Left kidney (tissue), 2 donors: Measurements from ENCODE around the gene DUSP2. TPM values are rescaled to one million over a fixed set of nuclear protein-coding genes. Genes with fewer than 3 reads are reported as not detected.
"Not testable (repeated sequence)": the region's sequence is repeated elsewhere in the genome, so short reads cannot be mapped to it uniquely, and the experiment has no call there.

ENCODE experiments used
- DNase-seq: peaks from one replicate; pipeline ENCODE4 v3.0.0-alpha.2; 2013
- polyA plus RNA-seq: library from polyadenylated mRNA; unstranded; fragments of 120-200 nt; gene quantifications from one replicate; pipeline ENCODE4 v1.2.1, GENCODE V29; 2013; ENCODE audit not compliant: insufficient read length

The DUSP2 gene
- polyA plus RNA-seq, 1 donor, result 2.4 TPM

DNA sequence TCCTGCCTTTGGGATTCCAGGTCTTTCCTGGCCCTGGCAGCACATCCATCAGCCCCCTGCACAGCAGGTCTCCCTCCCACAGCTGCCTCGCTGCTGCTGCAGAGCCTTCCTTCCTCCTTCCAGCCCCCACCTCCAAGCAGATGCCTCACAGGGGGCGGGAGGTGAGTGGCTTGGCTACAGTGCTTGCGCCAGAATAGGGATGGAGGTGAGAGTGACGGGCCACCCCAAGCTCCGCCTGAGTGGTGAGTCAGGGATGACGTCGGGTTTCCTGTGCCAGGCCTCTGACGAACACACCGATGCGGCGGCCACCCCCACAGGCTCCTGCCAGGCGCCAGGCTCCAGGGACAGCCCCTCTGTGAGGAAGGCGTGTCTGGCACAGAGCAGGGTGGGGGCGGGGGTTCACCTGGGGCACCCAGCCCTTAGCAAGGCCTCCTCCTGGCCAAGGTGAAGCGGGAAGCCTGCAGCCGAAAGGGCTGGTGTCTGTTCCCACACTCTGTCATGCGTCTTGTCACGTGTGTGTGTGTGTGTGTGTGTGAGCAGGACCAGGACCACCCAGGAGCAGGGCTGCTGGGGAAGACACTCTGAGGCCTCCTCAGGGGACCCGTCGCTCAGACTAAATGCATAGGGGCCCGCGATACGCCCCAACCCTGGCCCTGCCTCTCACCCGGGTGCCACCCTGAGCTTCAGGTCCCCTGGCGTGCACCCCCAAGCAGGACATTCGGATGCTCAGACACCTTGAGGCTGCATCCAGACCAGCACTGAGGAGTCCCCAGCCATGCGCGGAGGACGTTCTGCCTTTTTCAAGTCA lies 3.4 kb upstream of the DUSP2 start:
- peak; percentile 75 for DNase-seq

- DNase-seq, result no peak
These were observed 2.5 kb upstream of the DUSP2 start for GRCh38 chr2:96147593-96148201.

DNA sequence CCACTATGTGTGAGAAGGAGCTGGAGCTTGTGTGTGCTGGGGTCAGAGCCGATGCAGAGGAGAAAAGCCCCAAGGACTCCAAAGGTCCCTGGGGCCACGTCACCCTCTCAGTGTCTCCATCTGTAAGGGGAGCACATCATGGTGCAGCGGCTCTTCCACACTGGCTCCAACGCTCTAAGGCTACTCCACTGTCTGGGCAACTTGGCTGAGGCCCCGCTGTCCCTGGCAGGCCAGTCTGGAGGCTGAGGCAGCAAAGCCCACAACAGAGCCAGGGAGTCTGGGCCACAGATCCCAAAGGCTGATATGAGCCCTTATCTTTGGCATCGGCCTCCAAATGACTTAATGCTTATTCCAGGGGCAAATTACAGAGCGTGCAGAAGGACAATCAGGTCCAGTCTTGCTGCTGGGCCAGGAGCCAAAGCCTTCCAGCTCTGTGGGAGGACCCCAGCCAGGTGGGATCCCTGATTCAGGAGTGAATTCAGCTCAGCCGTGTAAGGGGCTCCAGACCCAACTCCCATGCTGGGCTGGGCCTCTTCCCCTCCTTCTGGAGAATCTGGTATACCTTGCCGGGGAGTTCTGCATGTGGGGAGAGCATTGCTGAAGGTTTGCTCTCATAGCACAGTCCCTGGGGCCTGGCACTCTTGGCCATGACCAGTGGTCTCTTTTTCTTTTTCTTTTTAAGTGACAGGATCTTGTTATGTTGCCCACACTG lies 1.8 kb upstream of the DUSP2 start:
- DNase-seq, result no peak

DNA sequence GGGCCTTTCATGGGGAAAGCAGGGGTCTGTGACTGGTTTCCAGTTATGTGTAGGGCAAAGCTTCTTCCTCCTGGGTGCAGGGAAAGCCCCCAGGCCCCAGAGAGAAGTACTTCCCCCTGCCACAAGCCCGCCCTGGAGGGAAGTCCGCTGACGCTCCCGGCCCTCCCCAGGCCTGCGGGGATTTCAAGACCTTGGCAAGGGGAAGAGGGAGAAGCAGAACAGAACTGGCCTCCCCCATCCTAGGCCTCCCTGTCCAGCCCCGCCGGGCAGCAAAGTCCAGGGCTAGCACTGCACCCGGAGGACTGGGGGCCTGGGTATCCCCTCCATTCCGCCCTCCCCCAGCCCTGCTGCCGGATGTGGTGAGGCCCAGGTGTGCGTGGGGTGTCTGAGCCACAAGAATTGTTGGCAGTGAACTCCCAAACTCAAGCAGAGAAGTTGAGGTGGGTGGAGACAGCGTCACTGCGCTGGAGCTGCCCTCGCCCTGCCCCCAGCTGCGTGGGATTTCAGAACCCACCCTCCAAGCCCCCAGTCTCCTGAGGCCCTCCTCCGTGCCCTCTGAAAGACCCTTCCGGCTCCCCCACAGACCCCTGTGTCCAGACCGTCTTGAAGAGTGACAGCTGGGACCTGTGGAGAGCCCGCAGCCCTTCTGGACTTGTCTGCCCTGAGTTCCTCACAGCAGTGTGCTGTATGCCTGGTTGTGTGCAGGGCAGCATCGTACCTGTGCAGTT lies 1.1 kb upstream of the DUSP2 start:
- no peak for DNase-seq

DNA sequence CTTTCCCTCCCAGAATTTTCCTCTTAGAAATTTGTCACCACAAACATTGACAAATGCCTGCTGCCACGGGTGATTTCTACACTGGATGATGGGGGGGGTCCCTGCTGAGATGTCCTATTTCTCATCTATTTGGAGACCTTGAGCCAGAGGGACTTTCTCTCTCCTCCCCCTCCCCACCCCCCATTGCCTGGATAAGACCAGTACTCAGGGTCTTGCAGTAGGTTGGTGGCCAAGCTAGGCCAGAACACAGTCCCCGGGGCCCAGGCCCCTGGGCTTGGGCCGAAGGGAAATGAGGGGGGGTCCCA lies 560 bp upstream of the DUSP2 start:
- DNase-seq, result no peak

- no peak for DNase-seq
These were observed 682 bp downstream of the DUSP2 start for GRCh38 chr2:96144481-96145035.

- DNase-seq, result no peak
These were observed 1.3 kb downstream of the DUSP2 start for GRCh38 chr2:96143848-96144480.

- no peak for DNase-seq
These were observed 1.9 kb downstream of the DUSP2 start for GRCh38 chr2:96143231-96143847.

- DNase-seq, result no peak
These were observed 2.8 kb downstream of the DUSP2 start for GRCh38 chr2:96142217-96143113.

GRCh38 chr2:96141624-96141967 lies 3.6 kb downstream of the DUSP2 start:
- DNase-seq, result not testable (repeated sequence)

DNA sequence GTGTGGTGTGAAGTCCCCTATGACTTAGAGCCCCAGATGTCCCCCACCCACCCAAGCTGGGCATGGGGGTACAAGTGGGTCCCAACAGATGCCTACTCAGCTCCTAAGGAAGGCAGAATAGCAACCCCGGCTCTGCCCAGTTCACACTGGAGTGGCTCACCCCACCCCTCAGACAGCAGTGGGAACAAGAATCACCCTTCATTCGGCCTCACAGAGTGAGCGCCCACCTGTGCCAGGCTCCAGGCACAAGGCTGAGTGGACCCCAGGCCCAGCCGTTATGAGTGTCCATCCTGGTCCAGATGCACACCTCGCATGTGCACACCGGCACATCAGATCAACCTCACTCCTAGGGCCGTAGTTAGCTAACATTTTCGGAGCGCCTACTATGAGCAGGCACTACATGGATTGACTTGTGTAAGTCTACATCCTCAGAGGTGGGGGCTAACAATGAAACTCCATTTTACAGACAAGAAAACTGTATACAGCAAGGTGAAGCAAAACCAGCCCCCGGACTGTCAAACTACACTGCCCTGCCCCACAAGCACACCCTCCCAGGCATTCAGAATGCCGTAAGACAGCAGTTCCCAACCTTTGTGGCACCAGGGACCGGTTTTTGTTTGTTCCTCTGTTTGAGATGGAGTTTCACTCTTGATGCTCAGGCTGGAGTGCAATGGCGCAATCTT lies 4.2 kb downstream of the DUSP2 start:
- DNase-seq, result no peak

DNA sequence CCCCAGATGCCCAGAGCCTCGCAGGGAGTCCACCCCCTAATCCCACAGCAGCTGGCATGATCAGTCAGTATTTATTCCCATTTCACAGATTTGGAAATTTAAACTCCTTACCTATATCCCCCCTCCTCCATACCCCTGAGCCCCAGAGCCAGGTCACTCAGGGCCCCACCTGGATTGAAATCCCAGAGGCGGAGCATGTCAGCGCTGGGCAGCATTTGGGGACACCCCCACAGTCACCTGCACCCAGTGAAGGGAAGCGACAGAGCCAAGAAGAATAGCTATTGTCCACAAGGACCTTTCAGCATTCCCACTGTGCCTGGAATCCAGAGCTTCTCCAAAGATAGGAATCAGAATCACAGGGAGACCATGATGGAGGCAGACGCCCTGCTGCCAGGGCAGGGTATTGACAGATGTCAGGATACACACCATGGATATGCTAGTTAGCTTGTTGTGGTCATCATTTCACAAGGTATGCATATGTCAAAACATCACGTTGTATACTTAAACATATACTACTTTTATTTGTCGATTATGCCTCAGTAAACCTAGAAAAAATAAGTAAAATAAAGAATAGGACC lies 6.0 kb downstream of the DUSP2 start:
- DNase-seq, result no peak

DNA sequence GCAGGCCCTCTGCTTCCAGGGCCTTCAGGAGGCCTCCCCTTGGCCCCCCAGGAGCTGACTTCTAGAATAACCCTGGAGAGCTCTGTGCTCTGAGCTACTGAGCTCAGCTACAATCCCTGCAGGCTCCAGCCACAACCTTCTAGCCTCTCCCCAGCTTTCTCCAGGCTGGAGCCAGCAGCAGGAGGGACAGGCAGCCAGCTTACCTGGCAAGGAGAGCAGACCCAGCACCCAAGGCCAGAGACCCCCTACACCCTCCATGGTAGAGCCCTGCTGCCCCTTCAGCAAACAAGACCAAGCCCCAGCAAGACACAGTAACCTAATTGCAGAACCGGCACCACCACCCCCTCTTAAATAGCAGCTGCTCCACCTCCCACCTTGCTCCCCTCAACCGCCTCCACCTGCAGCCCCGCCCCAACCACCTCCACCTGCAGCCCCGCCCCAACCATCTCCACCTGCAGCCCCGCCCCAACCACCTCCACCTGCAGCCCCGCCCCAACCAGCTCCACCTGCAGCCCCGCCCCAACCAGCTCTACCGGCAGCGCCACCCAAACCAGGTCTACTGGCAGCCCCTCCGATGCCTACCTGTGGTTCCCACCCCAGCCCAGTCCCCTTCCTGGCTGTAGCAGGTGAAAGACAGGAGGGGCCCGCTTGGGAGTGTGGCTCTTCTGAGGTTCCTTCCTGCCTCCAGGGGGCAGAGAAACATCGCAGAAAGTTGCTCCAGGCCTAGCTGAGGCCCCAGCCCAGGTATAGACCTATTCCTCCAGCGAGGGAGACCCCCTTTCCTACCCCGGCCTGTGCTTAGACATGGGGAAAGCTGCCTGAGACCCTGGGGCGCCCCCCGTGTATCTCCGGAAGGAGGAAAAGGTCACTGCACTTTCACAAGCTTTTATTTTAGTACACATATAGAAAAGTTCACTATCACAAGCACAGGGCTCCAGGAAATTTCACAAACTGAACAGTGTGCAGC lies 6.8 kb downstream of the DUSP2 start, which contains the start of gene ASTL:
Gene ASTL, minus strand, starts transcription at position 324 of the 967 bp plus-strand sequence. Its CDS starts 66 bp downstream, at position 258.
- no peak for DNase-seq

DNA sequence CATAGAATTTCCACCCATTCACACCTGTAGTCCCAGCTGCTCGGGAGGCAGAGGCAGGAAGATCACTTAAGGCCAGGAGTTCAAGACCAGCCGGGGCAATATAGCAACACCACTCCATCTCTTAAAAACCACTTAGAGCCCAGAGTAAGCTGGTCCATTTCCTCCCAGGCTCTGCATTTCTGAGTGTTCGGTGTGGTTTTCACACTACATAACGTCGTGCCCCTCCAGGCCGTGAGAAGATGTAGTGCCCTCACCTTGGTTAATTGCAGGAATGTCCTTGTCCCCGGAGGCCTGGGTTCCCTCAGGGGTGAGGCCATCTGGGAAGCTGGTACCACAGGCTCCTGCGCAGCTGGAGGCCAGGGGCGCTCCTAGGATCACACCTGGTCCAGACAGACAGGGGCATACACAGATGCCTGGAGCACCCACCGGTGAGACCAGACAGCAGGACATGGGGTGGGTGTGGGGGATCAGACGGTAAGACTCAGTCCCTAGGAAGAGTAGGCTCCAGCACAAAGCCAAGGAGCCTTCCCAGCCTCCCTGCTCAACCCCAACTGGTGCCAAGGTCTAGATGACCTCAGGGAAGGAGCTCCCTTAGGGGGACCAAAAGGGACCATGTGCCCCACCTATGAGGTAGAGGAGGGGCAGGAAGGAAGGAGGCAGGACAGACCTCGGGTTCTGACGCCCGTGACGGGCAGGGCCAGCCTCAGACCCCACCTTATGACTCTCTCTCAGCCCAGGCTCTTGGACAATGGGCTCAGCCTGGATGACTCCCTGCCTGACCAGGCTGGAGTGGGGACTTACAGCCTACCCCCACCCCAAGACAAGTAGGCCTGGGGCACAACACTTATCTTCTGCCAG lies 7.7 kb downstream of the DUSP2 start:
- DNase-seq, result no peak

DNA sequence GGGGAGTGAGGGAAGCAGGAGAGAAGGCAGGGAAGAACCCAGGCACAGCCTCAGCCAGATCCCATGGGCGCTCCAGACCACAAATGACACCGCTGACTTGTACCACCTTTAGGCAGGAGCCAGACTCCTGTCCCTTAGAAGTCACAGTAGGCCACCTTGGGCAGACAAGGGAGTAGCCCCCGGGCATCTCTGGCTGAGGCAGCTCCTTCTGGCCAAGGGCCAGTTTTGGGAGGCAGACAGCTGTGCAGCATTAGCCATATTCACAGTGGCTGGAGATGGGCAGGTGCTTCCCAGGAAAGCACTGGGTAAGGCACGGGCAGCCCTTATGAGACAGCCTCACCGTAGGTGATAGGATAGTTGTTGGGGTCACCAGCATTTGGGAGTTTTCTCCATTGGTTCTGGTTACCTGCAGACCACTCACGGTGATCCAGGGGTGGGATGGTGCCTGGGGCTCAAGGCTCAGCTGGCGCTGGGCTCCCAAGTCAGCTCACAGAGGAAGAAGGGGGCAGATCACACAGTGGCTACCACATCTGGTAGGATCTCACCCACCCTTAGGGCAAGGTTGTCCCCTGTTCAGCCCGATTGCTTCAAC lies 9.0 kb downstream of the DUSP2 start:
- no peak for DNase-seq

DNA sequence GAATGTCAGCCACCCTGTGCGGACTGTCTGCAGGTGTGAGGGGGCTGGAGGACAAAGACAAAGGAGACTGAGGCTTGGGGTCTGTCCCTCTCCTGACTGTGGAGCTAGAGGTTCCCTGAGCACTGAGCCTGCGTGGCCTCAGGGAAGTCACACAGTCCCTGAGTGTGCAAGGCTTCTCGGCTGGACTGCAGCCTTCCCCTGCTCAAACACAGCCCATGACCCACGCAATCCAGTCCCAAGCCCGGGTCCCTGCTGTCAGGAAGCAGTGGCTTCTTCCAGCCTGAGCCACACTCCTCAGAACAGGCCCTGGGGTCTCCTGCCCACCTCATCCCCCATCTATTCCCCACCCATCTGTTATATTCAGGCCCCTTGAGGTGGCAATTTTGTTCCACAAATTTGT lies 9.6 kb downstream of the DUSP2 start:
- no peak for DNase-seq

GRCh38 chr2:96135171-96135570 lies 10.1 kb downstream of the DUSP2 start:
- DNase-seq, result no peak
